ENCODE results near the gene TMEM131.
"Not testable (repeated sequence)": the region's sequence is repeated elsewhere in the genome, so short reads cannot be mapped to it uniquely, and the experiment has no call there.

TMEM131 gene

GRCh38 chr2:97961534-97961933 lies 34.2 kb downstream of the TMEM131 start:
- Mint-ChIP-seq H3K36me3 (ENCODE audit: low read depth) (no peaks in the 10 kb centered on the region), H3K27ac (no peak overlapping the region), H3K4me1 (ENCODE audit: low read depth) (peaks cover 72% of the 10 kb centered on the region), H3K27me3 (no peaks in the 10 kb centered on the region), H3K9me3 (no peaks in the 10 kb centered on the region), H3K4me3 (no peak overlapping the region)
- no peak for DNase-seq

GRCh38 chr2:97958184-97958583 lies 37.6 kb downstream of the TMEM131 start:
- DNase-seq, result no peak
- H3K27me3 Mint-ChIP-seq, result no peaks in the 10 kb centered on the region
- no peaks in the 10 kb centered on the region for H3K9me3 Mint-ChIP-seq
- peaks cover 77% of the 10 kb centered on the region for H3K4me1 Mint-ChIP-seq (ENCODE audit: low read depth)
- no peak overlapping the region for H3K27ac Mint-ChIP-seq
- H3K4me3 Mint-ChIP-seq, result no peak overlapping the region
- peaks cover 3% of the 10 kb centered on the region for H3K36me3 Mint-ChIP-seq (ENCODE audit: low read depth)

- H3K27me3 Mint-ChIP-seq, result no peaks in the 10 kb centered on the region
- H3K4me1 Mint-ChIP-seq (ENCODE audit: low read depth), result peaks cover 76% of the 10 kb centered on the region
- no peak overlapping the region for H3K4me3 Mint-ChIP-seq
- H3K9me3 Mint-ChIP-seq, result no peaks in the 10 kb centered on the region
- no peak overlapping the region for H3K27ac Mint-ChIP-seq
- peaks cover 3% of the 10 kb centered on the region for H3K36me3 Mint-ChIP-seq (ENCODE audit: low read depth)
- DNase-seq, result no peak
These were observed 38.1 kb downstream of the TMEM131 start for GRCh38 chr2:97957432-97958183.

GRCh38 chr2:97956753-97957152 lies 39.0 kb downstream of the TMEM131 start:
- H3K27ac Mint-ChIP-seq; H3K9me3 Mint-ChIP-seq; DNase-seq; H3K27me3 Mint-ChIP-seq; H3K36me3 Mint-ChIP-seq (ENCODE audit: low read depth); H3K4me3 Mint-ChIP-seq: not testable (repeated sequence)
- H3K4me1 Mint-ChIP-seq (ENCODE audit: low read depth), result peaks cover 76% of the 10 kb centered on the region

- Mint-ChIP-seq H3K36me3 (ENCODE audit: low read depth) (peaks cover 7% of the 10 kb centered on the region), H3K9me3 (no peaks in the 10 kb centered on the region), H3K4me3 (no peak overlapping the region), H3K4me1 (ENCODE audit: low read depth) (peaks cover 77% of the 10 kb centered on the region), H3K27me3 (no peaks in the 10 kb centered on the region), H3K27ac (no peak overlapping the region)
- no peak for DNase-seq
These were observed 41.9 kb downstream of the TMEM131 start for GRCh38 chr2:97953853-97954252.

GRCh38 chr2:97952357-97952756 lies 43.4 kb downstream of the TMEM131 start:
- Mint-ChIP-seq H3K4me1 (ENCODE audit: low read depth) (peaks cover 74% of the 10 kb centered on the region), H3K27ac (no peak overlapping the region), H3K4me3 (no peak overlapping the region), H3K27me3 (no peaks in the 10 kb centered on the region), H3K36me3 (ENCODE audit: low read depth) (peaks cover 13% of the 10 kb centered on the region), H3K9me3 (no peaks in the 10 kb centered on the region)
- DNase-seq, result no peak

- Mint-ChIP-seq H3K36me3 (ENCODE audit: low read depth) (peaks cover 13% of the 10 kb centered on the region), H3K27me3 (no peaks in the 10 kb centered on the region), H3K4me3 (no peak overlapping the region), H3K27ac (no peak overlapping the region), H3K9me3 (no peaks in the 10 kb centered on the region), H3K4me1 (ENCODE audit: low read depth) (peaks cover 81% of the 10 kb centered on the region)
- DNase-seq, result no peak
These were observed 44.5 kb downstream of the TMEM131 start for GRCh38 chr2:97951155-97951680.

GRCh38 chr2:97950329-97951154 lies 45.2 kb downstream of the TMEM131 start:
- H3K9me3 Mint-ChIP-seq, result no peaks in the 10 kb centered on the region
- DNase-seq, result no peak
- H3K27ac Mint-ChIP-seq, result no peak overlapping the region
- peaks cover 13% of the 10 kb centered on the region for H3K36me3 Mint-ChIP-seq (ENCODE audit: low read depth)
- H3K4me3 Mint-ChIP-seq, result no peak overlapping the region
- no peaks in the 10 kb centered on the region for H3K27me3 Mint-ChIP-seq
- peaks cover 78% of the 10 kb centered on the region for H3K4me1 Mint-ChIP-seq (ENCODE audit: low read depth)

GRCh38 chr2:97948926-97949325 lies 46.8 kb downstream of the TMEM131 start:
- H3K4me3 Mint-ChIP-seq, result no peak overlapping the region
- DNase-seq, result no peak
- no peaks in the 10 kb centered on the region for H3K27me3 Mint-ChIP-seq
- no peak overlapping the region for H3K27ac Mint-ChIP-seq
- peaks cover 10% of the 10 kb centered on the region for H3K36me3 Mint-ChIP-seq (ENCODE audit: low read depth)
- peaks cover 77% of the 10 kb centered on the region for H3K4me1 Mint-ChIP-seq (ENCODE audit: low read depth)
- H3K9me3 Mint-ChIP-seq, result peaks cover 3% of the 10 kb centered on the region

- Mint-ChIP-seq H3K4me1 (ENCODE audit: low read depth) (peaks cover 51% of the 10 kb centered on the region), H3K9me3 (peaks cover 9% of the 10 kb centered on the region), H3K27me3 (no peaks in the 10 kb centered on the region), H3K4me3 (no peak overlapping the region), H3K27ac (no peak overlapping the region), H3K36me3 (ENCODE audit: low read depth) (peaks cover 18% of the 10 kb centered on the region)
- DNase-seq, result no peak
These were observed 50.0 kb downstream of the TMEM131 start for GRCh38 chr2:97945791-97946190.

GRCh38 chr2:97936881-97937280 lies 58.9 kb downstream of the TMEM131 start:
- peaks cover 12% of the 10 kb centered on the region for H3K9me3 Mint-ChIP-seq
- no peak for DNase-seq
- peaks cover 10% of the 10 kb centered on the region for H3K36me3 Mint-ChIP-seq (ENCODE audit: low read depth)
- no peak overlapping the region for H3K4me3 Mint-ChIP-seq
- H3K4me1 Mint-ChIP-seq (ENCODE audit: low read depth), result peaks cover 74% of the 10 kb centered on the region
- H3K27me3 Mint-ChIP-seq, result no peaks in the 10 kb centered on the region
- no peak overlapping the region for H3K27ac Mint-ChIP-seq

GRCh38 chr2:97936199-97936598 lies 59.5 kb downstream of the TMEM131 start:
- Mint-ChIP-seq H3K4me1 (ENCODE audit: low read depth) (peaks cover 77% of the 10 kb centered on the region), H3K36me3 (ENCODE audit: low read depth) (peaks cover 6% of the 10 kb centered on the region), H3K9me3 (peaks cover 7% of the 10 kb centered on the region), H3K4me3 (no peak overlapping the region), H3K27ac (peak overlapping the region; percentile 4), H3K27me3 (no peaks in the 10 kb centered on the region)
- DNase-seq, result no peak

- DNase-seq, result no peak
- Mint-ChIP-seq H3K27me3 (no peaks in the 10 kb centered on the region), H3K36me3 (ENCODE audit: low read depth) (peaks cover 6% of the 10 kb centered on the region), H3K4me3 (no peak overlapping the region), H3K9me3 (peaks cover 7% of the 10 kb centered on the region), H3K27ac (peak overlapping the region; percentile 4), H3K4me1 (ENCODE audit: low read depth) (peaks cover 77% of the 10 kb centered on the region)
These were observed 60.0 kb downstream of the TMEM131 start for GRCh38 chr2:97935719-97936161.

GRCh38 chr2:97932975-97933662 lies 62.6 kb downstream of the TMEM131 start:
- peaks cover 70% of the 10 kb centered on the region for H3K4me1 Mint-ChIP-seq (ENCODE audit: low read depth)
- H3K36me3 Mint-ChIP-seq (ENCODE audit: low read depth), result peaks cover 6% of the 10 kb centered on the region
- H3K4me3 Mint-ChIP-seq, result no peak overlapping the region
- no peak overlapping the region for H3K27ac Mint-ChIP-seq
- H3K9me3 Mint-ChIP-seq, result peaks cover 7% of the 10 kb centered on the region
- no peaks in the 10 kb centered on the region for H3K27me3 Mint-ChIP-seq
- no peak for DNase-seq

Data from activated T-cell treated with anti-CD3 and anti-CD28 coated beads, Interleukin-2, amount 50 U/mL, for 24 hours (primary cell).